NCI-H748 (cell line): Measurements from ENCODE around the gene SLC1A5.
A peak's percentile ranks its signal among the peaks of the same experiment; 100 is the strongest.
"Not testable (repeated sequence)": the region's sequence is repeated elsewhere in the genome, so short reads cannot be mapped to it uniquely, and the experiment has no call there.

Experiments
- DNase-seq: peaks from one replicate; lab custom pipeline; 2025; ENCODE audit not compliant: unreplicated experiment; lab: John Stamatoyannopoulos, UW

SLC1A5 gene

GRCh38 chr19:46802152-46802551 is 13.8 kb upstream of the SLC1A5 start:
- no peak for DNase-seq

GRCh38 chr19:46798713-46799112 is 10.3 kb upstream of the SLC1A5 start:
- no peak for DNase-seq

GRCh38 chr19:46797881-46798280 is 9.5 kb upstream of the SLC1A5 start:
- no peak for DNase-seq

- DNase-seq = no peak
Observed at GRCh38 chr19:46791944-46792343, 3.5 kb upstream of the SLC1A5 start.

GRCh38 chr19:46789371-46789770 is 977 bp upstream of the SLC1A5 start:
- DNase-seq = no peak

DNA sequence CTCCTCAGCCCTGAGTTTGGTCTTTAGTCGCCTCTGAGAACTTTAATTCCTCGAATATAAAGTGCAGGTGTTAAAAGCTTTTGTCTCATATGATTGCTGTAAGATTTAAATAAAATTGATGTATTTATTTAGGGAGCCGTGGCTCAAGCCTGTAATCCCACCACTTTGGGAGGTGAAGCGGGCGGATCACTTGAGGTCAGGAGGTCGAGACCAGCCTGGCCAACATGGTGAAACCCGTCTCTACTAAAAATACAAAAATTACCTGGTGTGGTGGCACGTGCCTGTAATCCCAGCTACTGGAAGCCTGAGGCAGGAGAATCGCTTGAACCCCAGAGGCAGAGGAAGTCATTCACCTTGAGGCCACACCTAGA is 559 bp upstream of the SLC1A5 start:
- DNase-seq = no peak

GRCh38 chr19:46787331-46788261 is 798 bp downstream of the SLC1A5 start:
- peak; percentile 73 for DNase-seq

GRCh38 chr19:46787040-46787330 is 1.4 kb downstream of the SLC1A5 start:
- no peak for DNase-seq

- peak; percentile 66 for DNase-seq
Observed at GRCh38 chr19:46786236-46787039, 2.0 kb downstream of the SLC1A5 start.

DNA sequence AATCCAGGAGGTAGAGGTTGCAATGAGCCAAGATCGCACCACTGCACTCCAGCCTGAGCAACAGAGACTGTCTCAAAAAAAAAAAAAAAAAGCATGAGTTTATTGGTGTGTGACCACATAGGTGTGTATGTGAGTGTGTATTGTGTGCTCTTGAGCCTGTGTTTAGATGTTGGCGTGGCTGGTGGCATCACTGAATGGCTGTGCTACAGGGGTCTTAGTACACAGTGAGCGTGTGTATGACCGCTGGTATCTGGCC is 2.5 kb downstream of the SLC1A5 start:
- no peak for DNase-seq

DNA sequence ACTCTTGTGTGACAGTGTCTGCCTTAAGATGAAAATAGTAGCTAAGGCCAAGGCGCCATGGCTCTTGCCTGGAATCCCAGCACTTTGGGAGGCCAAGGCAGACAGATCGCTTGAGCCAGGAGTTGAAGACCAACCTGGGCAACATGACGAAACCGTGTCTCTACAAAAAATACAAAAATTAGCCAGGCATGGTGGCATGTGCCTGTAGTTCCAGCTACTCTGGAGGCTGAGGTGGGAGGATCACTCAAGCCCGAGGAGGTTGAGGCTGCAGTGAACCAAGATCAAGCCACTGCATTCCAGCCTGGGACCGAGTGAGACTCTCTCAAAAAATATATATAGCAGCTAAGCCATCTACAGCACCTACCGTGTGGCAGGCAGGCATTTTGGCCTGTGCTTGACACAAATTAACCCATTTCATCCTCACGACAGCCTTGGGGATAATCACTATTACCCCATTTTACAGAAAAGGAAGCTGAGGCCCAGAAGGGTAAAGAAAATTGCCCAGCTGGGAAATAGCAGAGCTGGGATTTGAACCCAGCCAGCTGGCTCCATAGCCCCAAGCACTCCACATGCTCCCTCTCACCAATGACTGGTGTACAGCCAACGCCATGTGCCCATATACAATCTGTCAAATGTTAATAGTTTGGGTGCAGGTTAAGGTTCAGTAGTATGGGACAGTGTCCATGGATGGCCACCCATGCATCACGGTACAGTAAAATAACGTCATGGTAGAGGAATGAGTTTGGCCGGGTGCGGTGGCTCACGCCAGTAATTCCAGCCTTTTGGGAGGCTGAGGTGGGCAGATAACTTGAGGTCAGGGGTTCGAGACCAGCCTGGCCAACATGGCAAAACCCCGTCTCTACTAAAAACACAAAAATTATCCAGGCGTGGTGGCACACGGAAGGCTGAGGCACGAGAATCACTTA is 3.1 kb downstream of the SLC1A5 start:
- no peak for DNase-seq

- DNase-seq = peak; percentile 35
Observed at GRCh38 chr19:46784262-46785053, 3.9 kb downstream of the SLC1A5 start.

GRCh38 chr19:46783670-46784069 is 4.7 kb downstream of the SLC1A5 start:
- DNase-seq = peak; percentile 82

- no peak for DNase-seq
Observed at GRCh38 chr19:46782355-46783019, 5.9 kb downstream of the SLC1A5 start.

- not testable (repeated sequence) for DNase-seq
Observed at GRCh38 chr19:46777956-46778645, 10.3 kb downstream of the SLC1A5 start.

DNA sequence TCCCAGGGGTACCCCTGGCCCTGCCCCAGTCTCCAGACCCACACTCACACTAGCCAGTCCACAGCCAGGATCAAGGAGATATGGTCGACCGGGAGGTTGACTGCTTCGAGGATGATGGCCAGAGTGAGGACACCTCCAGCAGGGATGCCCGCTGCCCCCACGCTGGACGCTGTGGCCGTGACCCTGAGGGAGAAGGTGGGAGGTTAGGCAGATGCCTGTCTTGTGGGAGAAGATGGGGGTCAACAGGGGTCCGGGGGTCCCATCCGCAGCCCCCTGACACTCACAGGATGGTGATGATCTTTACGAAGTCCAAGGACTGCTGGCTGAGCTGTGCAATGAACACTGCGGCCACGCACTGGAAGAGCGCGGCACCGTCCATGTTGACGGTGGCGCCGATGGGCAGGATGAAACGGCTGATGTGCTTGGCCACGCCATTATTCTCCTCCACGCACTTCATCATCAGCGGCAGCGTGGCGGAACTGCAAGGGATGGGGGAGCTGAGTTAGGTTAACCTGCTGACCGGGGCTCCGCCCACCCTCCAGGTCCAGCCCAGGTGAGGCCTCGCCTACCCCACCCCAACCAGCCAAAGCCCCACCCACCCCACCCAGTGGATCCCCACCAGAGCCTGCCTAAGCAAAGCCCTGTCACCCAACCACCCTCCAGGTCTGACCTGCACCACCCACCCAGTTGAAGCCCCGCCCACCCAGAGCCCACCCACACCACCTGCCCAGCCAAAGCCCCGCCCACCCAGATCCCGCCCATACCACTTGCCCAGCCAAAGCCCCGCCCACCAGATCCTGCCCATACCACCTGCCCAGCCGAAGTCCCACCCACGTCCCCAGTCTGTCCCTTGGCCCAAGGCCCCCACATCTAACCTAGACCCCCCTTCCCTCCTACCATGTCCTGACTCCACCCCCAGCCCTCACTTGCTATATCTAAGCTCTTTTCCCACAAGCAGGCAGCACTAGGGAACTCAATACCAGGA is 11.2 kb downstream of the SLC1A5 start:
- no peak for DNase-seq

DNA sequence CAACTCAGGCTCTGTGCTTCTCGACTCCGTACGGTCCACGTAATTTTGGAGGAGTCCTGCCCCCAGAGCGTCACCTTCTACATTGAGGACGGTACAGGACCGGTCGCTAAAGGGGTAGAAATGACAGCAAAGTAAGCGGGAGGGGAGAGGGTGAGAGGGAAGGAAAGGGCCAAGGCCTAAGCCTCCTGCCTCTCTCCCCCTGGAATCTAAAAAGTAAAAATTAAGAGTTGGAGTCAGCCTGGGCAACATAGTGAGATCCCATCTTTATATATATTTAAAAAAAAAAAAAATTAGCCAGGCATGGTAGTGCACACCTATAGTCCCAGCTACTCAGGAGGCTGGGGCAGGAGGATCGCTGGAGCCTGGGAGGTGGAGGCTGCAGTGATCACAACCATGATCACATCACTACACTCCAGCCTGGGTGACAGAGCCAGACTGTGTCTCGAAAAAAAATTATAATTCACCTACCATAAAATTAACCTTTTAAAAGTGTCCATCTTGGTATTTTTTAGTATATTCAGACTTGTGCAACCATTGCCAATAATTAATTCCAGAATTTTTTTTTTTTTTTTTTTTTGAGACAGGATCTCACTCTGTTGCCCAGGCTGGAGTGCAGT is 12.6 kb downstream of the SLC1A5 start:
- DNase-seq = no peak

DNA sequence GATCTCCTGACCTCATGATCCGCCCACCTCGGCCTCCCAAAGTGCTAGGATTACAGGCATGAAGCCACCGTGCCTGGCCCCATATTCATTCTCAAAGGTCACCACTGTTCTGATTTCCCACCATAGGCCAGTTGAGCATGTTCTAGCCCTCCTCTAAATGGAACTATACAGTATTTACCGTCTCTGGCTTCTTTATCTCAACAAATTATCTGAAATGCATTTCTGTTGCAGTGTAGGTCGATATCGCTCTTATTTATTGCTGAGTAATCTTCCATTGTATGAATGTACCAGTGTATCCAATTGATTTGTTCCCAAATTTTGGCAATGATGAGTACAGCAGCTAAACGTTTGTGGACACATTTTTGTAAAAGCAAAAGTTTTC is 15.4 kb downstream of the SLC1A5 start:
- no peak for DNase-seq
